GM12801 (cell line): ENCODE results near the gene FMO2.

Experiments used
- CTCF ChIP-seq: IDR thresholded peaks from one replicate; pipeline ENCODE4 v1.5.1; 2011; ENCODE audit warnings: control low read depth; ENCODE audit not compliant: insufficient read length; ENCODE audit errors: extremely low read depth

FMO2 gene

GRCh38 chr1:171185091-171185490 lies at the start of gene FMO2:
TSS of gene FMO2 (plus strand) at chr1:171185300. CDS start at chr1:171185714, 414 bp downstream.
- TF ChIP-seq CTCF = no peak

- no peak for TF ChIP-seq CTCF
Measured at GRCh38 chr1:171137580-171137979, 47.5 kb upstream of the FMO2 start.

GRCh38 chr1:171138980-171139379 lies 46.1 kb upstream of the FMO2 start:
- TF ChIP-seq CTCF = no peak

GRCh38 chr1:171139890-171140289 lies 45.2 kb upstream of the FMO2 start:
- TF ChIP-seq CTCF = no peak

GRCh38 chr1:171140401-171140800 lies 44.7 kb upstream of the FMO2 start:
- TF ChIP-seq CTCF = no peak

- TF ChIP-seq CTCF = no peak
Measured at GRCh38 chr1:171140956-171141687, 44.0 kb upstream of the FMO2 start.

- TF ChIP-seq CTCF = no peak
Measured at GRCh38 chr1:171141688-171142415, 43.2 kb upstream of the FMO2 start.
